NCI-H82 (cell line): ENCODE results near the gene HES7.

Source experiments
- DNase-seq: peaks from one replicate; lab custom pipeline; 2025; lab: John Stamatoyannopoulos, UW

Gene HES7

GRCh38 chr17:8072729-8073461 is 51.0 kb downstream of the HES7 start:
- no peak for DNase-seq

GRCh38 chr17:8072341-8072728 is 51.6 kb downstream of the HES7 start:
- no peak for DNase-seq

GRCh38 chr17:8071496-8071895 is 52.4 kb downstream of the HES7 start:
- no peak for DNase-seq
